HG02885 (cell line): ENCODE results near the gene MAGIX.
"Not testable (repeated sequence)": the region's sequence is repeated elsewhere in the genome, so short reads cannot be mapped to it uniquely, and the experiment has no call there.

ENCODE experiments used
- ATAC-seq: cut with Tn5 transposase; IDR thresholded peaks from one replicate; pipeline ENCODE4 v1.9.1; 2021; ENCODE audit warnings: mild to moderate bottlenecking; ENCODE audit not compliant: unreplicated experiment, poor library complexity

Gene MAGIX

GRCh38 chrX:49162620-49163019 is at the start of gene MAGIX:
Gene MAGIX, plus strand, starts transcription at chrX:49162758. Its CDS starts 132 bp downstream, at chrX:49162890.
- ATAC-seq, result no peak

- no peak for ATAC-seq
Observed at GRCh38 chrX:49116076-49116475, 46.5 kb upstream of the MAGIX start.

- ATAC-seq, result no peak
Observed at GRCh38 chrX:49116716-49117115, 45.8 kb upstream of the MAGIX start.

- ATAC-seq, result no peak
Observed at GRCh38 chrX:49117581-49117980, 45.0 kb upstream of the MAGIX start.

- ATAC-seq, result no peak
Observed at GRCh38 chrX:49120091-49120490, 42.5 kb upstream of the MAGIX start.

GRCh38 chrX:49122499-49122898 is 40.1 kb upstream of the MAGIX start:
- no peak for ATAC-seq

- not testable (repeated sequence) for ATAC-seq
Observed at GRCh38 chrX:49127742-49128258, 34.8 kb upstream of the MAGIX start.

GRCh38 chrX:49129427-49129826 is 33.1 kb upstream of the MAGIX start:
- ATAC-seq, result no peak

- ATAC-seq, result not testable (repeated sequence)
Observed at GRCh38 chrX:49132275-49132674, 30.3 kb upstream of the MAGIX start.

- ATAC-seq, result no peak
Observed at GRCh38 chrX:49133759-49134158, 28.8 kb upstream of the MAGIX start.

GRCh38 chrX:49137492-49137891 is 25.1 kb upstream of the MAGIX start:
- no peak for ATAC-seq

GRCh38 chrX:49139713-49140112 is 22.8 kb upstream of the MAGIX start:
- ATAC-seq, result no peak

GRCh38 chrX:49142264-49142663 is 20.3 kb upstream of the MAGIX start:
- not testable (repeated sequence) for ATAC-seq

- ATAC-seq, result not testable (repeated sequence)
Observed at GRCh38 chrX:49143154-49143553, 19.4 kb upstream of the MAGIX start.

GRCh38 chrX:49147282-49147681 is 15.3 kb upstream of the MAGIX start:
- no peak for ATAC-seq

- no peak for ATAC-seq
Observed at GRCh38 chrX:49147936-49148335, 14.6 kb upstream of the MAGIX start.

GRCh38 chrX:49148390-49149100 is 14.0 kb upstream of the MAGIX start:
- ATAC-seq, result not testable (repeated sequence)

- ATAC-seq, result not testable (repeated sequence)
Observed at GRCh38 chrX:49149291-49149690, 13.3 kb upstream of the MAGIX start.

- no peak for ATAC-seq
Observed at GRCh38 chrX:49153467-49153866, 9.1 kb upstream of the MAGIX start.

- peak; percentile 3 for ATAC-seq
Observed at GRCh38 chrX:49155243-49155899, 7.2 kb upstream of the MAGIX start.
